Renal cortex interstitium (tissue), 15 donors: Measurements from ENCODE around the gene PHF5A. TPM values are rescaled to one million over a fixed set of nuclear protein-coding genes. Genes with fewer than 3 reads are reported as not detected.

Experiments used
- DNase-seq, 11 donors: peaks; one replicate each; pipeline ENCODE4 v3.0.0-alpha.2; 2013; ENCODE audit warnings: low read depth in 9 of 11, low spot score in 4 of 11; ENCODE audit errors: extremely low read depth in 1 of 11
- long read RNA-seq, 16 experiments: transcript quantifications; one replicate each; lab custom pipeline, GENCODE V29; 2026
- polyA plus RNA-seq, 3 donors: library from polyadenylated mRNA; unstranded; fragments of 120-200 nt; gene quantifications; one replicate each; pipeline ENCODE4 v1.2.1, GENCODE V29; 2013; ENCODE audit not compliant: insufficient read length in 3 of 3

Gene PHF5A
- polyA plus RNA-seq = 10 to 100 TPM; 43.9 to 57.0 (median 47.4) TPM
- long read RNA-seq, donor 1, transcript PHF5A-201 (4 exons, 1,086 nt) = major isoform, 33 of 33 reads
- long read RNA-seq, donor 1, partial matches to known transcripts = 0 of 33 reads
- long read RNA-seq, donor 1, other reads (novel, unspliced or antisense) = 0 of 33 reads
- long read RNA-seq, donor 2, transcript PHF5A-201 (4 exons, 1,086 nt) = major isoform, 31 of 31 reads
- long read RNA-seq, donor 2, partial matches to known transcripts = 0 of 31 reads
- long read RNA-seq, donor 2, other reads (novel, unspliced or antisense) = 0 of 31 reads
- long read RNA-seq, donor 3, transcript PHF5A-201 (4 exons, 1,086 nt) = major isoform, 34 of 154 reads
- long read RNA-seq, donor 3, partial matches to known transcripts = 99 of 154 reads
- long read RNA-seq, donor 3, other reads (novel, unspliced or antisense) = 21 of 154 reads
- long read RNA-seq, donor 4, transcript PHF5A-201 (4 exons, 1,086 nt) = major isoform, 38 of 142 reads
- long read RNA-seq, donor 4, partial matches to known transcripts = 84 of 142 reads
- long read RNA-seq, donor 4, other reads (novel, unspliced or antisense) = 20 of 142 reads
- long read RNA-seq, donor 5, transcript PHF5A-201 (4 exons, 1,086 nt) = major isoform, 57 of 63 reads
- long read RNA-seq, donor 5, partial matches to known transcripts = 5 of 63 reads
- long read RNA-seq, donor 5, other reads (novel, unspliced or antisense) = 0 of 63 reads
- long read RNA-seq, donor 6, transcript PHF5A-201 (4 exons, 1,086 nt) = major isoform, 22 of 23 reads
- long read RNA-seq, donor 6, partial matches to known transcripts = 0 of 23 reads
- long read RNA-seq, donor 6, other reads (novel, unspliced or antisense) = 0 of 23 reads
- long read RNA-seq, donor 7, transcript PHF5A-201 (4 exons, 1,086 nt) = major isoform, 49 of 169 reads
- long read RNA-seq, donor 7, partial matches to known transcripts = 107 of 169 reads
- long read RNA-seq, donor 7, other reads (novel, unspliced or antisense) = 13 of 169 reads
- long read RNA-seq, donor 8, transcript PHF5A-201 (4 exons, 1,086 nt) = major isoform, 58 of 541 reads
- long read RNA-seq, donor 8, partial matches to known transcripts = 445 of 541 reads
- long read RNA-seq, donor 8, other reads (novel, unspliced or antisense) = 36 of 541 reads
- long read RNA-seq, donor 9, transcript PHF5A-201 (4 exons, 1,086 nt) = major isoform, 22 of 88 reads
- long read RNA-seq, donor 9, partial matches to known transcripts = 50 of 88 reads
- long read RNA-seq, donor 9, other reads (novel, unspliced or antisense) = 15 of 88 reads
- long read RNA-seq, donor 10, transcript PHF5A-201 (4 exons, 1,086 nt) = major isoform, 27 of 28 reads
- long read RNA-seq, donor 10, partial matches to known transcripts = 0 of 28 reads
- long read RNA-seq, donor 10, other reads (novel, unspliced or antisense) = 0 of 28 reads
- long read RNA-seq, donor 11, transcript PHF5A-201 (4 exons, 1,086 nt) = major isoform, 25 of 31 reads
- long read RNA-seq, donor 11, partial matches to known transcripts = 5 of 31 reads
- long read RNA-seq, donor 11, other reads (novel, unspliced or antisense) = 0 of 31 reads
- long read RNA-seq, donor 12, transcript PHF5A-201 (4 exons, 1,086 nt) = major isoform, 13 of 80 reads
- long read RNA-seq, donor 12, partial matches to known transcripts = 56 of 80 reads
- long read RNA-seq, donor 12, other reads (novel, unspliced or antisense) = 11 of 80 reads
- long read RNA-seq, donor 13, transcript PHF5A-201 (4 exons, 1,086 nt) = major isoform, 68 of 70 reads
- long read RNA-seq, donor 13, partial matches to known transcripts = 0 of 70 reads
- long read RNA-seq, donor 13, other reads (novel, unspliced or antisense) = 0 of 70 reads
- long read RNA-seq, donor 14, transcript PHF5A-201 (4 exons, 1,086 nt) = major isoform, 33 of 33 reads
- long read RNA-seq, donor 14, partial matches to known transcripts = 0 of 33 reads
- long read RNA-seq, donor 14, other reads (novel, unspliced or antisense) = 0 of 33 reads
- long read RNA-seq, donor 15, transcript PHF5A-201 (4 exons, 1,086 nt) = major isoform, 18 of 18 reads
- long read RNA-seq, donor 15, partial matches to known transcripts = 0 of 18 reads
- long read RNA-seq, donor 15, other reads (novel, unspliced or antisense) = 0 of 18 reads
- long read RNA-seq, donor 16, transcript PHF5A-201 (4 exons, 1,086 nt) = major isoform, 80 of 432 reads
- long read RNA-seq, donor 16, partial matches to known transcripts = 288 of 432 reads
- long read RNA-seq, donor 16, other reads (novel, unspliced or antisense) = 64 of 432 reads

DNA sequence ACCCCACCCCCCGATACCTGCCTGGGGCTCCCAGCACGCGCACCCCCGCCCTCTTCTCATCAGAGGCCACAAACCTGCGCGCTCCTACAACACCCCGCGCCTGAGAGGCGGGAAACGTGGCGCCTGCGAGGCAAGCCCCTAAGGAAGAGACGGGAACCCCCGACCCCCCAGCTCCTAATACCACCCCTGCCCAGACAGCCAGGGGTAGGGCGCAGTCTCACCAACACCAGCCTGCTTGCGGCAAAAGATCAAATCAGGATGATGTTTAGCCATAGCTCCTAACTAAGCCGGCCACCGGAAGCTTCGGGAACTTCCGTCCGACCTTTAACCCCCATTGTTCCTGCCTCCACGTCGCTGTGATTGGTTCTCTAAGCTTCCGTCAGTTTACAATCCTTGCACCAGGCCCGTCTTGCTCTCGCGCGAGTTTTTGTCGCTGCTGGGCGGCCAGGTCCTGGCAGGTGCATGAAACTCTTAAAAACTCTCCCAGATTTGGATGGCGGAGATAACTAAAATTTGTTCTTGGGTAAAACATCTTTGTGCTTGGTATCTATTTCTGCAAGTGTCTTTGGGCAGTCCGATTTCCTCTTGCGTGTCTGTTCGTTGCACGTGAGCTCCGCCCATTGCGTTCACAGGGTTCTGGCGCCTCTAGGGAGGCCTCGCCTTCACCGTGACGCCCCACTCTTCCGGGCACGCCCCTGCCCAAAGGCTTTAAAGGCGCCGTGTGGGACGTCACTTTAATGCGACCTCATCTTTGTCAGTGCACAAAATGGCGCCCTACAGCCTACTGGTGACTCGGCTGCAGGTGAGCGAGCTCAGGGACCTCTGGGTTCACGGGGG, at the start of gene PHF5A, which contains the start of gene ACO2:
TSS of gene PHF5A (minus strand) at position 312 of the 837 bp plus-strand sequence. CDS start at position 273, 39 bp downstream.
TSS of gene ACO2 (plus strand) at position 737 of the 837 bp plus-strand sequence. CDS start at position 767, 30 bp downstream.
- peak; percentile 95 to 100 (median 98) for DNase-seq

DNA sequence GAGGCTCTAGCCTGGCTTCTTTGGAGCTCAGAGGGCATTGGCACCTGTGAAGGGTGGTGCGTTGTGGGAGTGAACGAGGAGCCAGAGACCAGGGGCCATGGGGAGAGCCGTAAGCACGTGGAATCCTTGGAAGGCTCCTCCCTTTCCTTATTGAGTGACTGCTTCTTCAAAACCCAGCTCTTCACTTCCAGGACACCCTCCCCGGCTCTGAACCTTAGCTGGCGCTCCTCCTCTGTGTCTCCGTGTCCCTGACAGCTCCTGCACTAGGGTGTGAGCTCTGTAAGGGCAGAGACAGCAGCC, 49.5 kb upstream of the PHF5A start:
- no peak for DNase-seq

GRCh38 chr22:41517172-41518047, 48.9 kb upstream of the PHF5A start:
- peak in 10 of 11 donors; percentile 10 to 55 (median 32) for DNase-seq

DNA sequence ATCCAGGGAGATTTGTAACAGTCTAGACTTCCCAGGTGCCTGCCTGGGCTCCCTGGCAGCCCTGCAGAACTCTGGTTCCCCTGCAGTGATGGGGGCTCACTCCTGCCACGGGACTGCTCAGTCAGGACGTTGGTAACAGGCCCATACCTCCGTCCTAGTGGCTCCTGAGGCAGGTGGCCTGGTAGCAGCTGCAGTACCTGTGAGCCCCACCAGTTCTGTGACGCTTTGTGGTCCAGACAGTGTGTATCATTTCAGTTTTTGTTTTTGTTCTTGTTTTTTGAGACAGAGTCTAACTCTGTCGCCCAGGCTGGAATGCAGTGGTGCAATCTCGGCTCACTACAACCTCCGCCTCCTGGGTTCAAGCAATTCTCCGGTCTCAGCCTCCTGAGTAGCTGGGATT, 48.0 kb upstream of the PHF5A start:
- DNase-seq = no peak

- no peak for DNase-seq
Observed at GRCh38 chr22:41513391-41513790, 44.9 kb upstream of the PHF5A start.

DNA sequence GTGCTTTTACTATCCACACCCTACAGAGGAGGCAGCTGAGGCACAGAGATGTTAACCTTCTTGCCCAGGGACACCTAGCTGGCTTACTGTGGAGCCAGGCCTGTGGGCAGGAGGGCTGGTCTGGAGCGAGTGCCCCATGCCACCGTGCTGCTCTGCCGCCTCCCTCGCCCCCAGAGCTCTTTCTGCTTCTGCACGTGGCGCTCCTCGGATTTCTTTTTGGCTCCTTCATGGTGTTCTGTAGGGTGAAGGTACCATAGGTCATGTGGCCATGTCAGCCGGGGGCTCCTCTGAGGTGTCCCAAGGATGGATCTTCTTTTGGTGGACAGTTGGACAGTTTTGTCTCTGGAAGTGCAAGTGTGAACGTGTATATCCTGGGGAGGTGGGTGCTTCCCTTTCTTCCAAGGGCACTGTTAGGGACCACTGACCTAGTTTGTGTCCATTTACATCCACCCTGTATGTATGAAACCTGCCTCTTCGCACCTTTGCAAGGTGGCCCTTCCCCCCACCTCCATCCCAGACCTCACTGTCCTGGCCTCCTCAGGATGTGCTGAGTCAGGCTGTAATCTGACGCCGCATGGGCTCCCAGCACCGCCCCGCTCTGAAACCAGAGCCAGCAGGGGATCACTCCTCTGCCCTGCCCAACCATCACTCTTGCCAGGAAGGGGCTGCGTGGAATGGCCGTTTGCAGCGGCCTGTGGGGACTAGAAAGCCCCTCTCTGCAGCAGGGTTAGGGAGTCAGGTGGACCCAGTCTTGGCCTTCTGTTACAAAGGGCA, 44.1 kb upstream of the PHF5A start:
- peak in 9 of 11 donors; percentile 28 to 70 (median 52) for DNase-seq

GRCh38 chr22:41511521-41511968, 43.1 kb upstream of the PHF5A start:
- no peak for DNase-seq

GRCh38 chr22:41508770-41509170, 40.3 kb upstream of the PHF5A start:
- DNase-seq = no peak

GRCh38 chr22:41507330-41508063, 39.0 kb upstream of the PHF5A start:
- no peak for DNase-seq

GRCh38 chr22:41505511-41506220, 37.2 kb upstream of the PHF5A start:
- DNase-seq = no peak

DNA sequence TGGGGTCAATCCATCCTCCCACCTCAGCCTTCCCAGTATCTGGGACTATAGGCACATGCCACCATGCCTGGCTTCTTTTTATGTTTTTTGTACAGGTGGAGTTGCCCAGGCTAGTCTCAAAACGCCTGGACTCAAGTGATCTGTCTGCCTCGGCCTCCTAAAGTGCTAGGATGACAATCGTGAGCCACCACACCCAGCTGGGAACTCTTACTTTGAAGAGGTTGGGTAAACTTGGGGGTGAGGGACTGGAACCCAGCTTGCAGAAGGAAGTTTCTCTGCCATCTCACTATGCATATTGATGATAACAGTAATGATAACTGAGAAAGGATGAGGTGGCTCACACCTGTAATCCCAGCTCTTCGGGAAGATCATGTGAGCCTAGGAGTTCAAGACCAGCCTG, 36.3 kb upstream of the PHF5A start:
- DNase-seq = no peak

GRCh38 chr22:41504397-41504796, 35.9 kb upstream of the PHF5A start:
- DNase-seq = no peak

- no peak for DNase-seq
Observed at GRCh38 chr22:41501209-41501608, 32.7 kb upstream of the PHF5A start.
